Stimulated activated CD8-positive, alpha-beta memory T cell treated with anti-CD3 and anti-CD28 coated beads, Interleukin-4, amount 100 ng/mL, for 4 hours (primary cell): ENCODE results near the gene LAMA5.

Experiments
- DNase-seq, 2 donors: peaks; one replicate each; pipeline ENCODE4 v3.0.0-alpha.2; 2020; ENCODE audit warnings: low read depth in 2 of 2, low spot score in 1 of 2

LAMA5 gene

DNA sequence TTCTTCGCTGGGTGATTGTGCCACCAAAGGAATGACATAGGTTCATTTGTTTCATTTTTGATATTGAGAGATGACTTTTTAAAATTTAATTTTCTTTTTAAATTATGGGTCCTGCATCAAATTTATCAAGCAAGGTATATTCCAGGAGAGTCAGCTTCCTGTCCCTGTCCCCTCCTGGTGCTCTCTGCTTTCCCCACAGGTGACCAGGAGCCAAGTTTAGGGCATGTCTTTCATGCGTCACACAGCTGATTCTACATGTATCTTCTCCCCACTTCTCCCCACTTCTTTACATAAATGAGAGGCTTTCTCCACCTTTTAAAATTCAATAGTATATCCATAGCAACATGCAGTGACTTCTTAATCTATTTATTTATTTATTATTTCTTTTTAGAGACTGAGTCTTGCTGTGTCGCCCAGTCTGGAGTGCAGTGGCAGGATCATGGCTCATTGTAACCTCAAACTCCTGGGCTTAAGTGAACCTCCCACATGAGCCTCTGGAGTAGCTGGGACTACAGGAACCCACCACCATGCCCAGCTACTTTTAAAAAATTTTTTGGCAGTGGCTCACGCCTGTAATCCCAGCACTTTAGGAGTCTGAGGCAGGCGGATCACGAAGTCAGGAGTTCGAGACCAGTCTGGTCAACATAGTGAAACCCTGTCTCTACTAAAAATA lies 98.7 kb downstream of the LAMA5 start:
- no peak for DNase-seq

DNA sequence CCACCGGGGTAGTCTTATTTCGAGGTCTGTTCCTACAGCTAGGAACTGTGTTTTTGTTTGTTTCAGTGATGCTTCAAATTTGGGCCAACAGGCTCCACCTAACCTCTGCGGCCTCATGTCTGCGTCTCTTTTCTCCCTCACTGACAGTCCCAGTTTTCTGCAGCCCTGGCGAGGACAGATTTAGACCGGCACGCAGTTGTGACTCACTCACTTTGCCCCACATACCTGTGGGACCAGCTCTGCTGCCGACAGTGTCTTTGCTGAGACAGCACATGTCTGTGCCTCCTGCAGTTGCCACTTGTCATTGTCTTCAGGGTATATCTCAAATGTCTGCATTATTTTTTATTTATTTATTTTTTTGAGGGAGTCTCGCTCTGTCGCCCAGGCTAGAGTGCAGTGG lies 99.6 kb downstream of the LAMA5 start:
- DNase-seq, result no peak

DNA sequence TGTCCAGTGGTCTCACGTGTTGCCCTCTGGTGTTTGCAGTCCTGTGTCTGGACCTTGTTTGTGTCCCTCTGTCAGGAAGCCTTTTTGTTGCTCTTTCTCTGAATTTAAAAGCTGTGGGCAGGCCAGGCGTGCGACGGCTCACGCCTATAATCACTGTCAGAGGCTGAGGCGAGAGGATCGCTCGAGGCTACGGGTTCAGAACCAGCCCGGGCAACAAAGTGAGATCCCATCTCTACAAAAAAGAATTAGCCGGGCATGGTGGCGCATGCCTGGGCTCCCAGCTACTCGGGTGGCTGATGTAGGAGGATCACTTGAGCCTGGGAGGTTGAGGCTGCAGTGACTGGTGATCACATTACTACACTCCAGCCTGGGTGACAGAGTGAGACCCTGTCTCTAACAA lies 100.3 kb downstream of the LAMA5 start:
- DNase-seq, result no peak

DNA sequence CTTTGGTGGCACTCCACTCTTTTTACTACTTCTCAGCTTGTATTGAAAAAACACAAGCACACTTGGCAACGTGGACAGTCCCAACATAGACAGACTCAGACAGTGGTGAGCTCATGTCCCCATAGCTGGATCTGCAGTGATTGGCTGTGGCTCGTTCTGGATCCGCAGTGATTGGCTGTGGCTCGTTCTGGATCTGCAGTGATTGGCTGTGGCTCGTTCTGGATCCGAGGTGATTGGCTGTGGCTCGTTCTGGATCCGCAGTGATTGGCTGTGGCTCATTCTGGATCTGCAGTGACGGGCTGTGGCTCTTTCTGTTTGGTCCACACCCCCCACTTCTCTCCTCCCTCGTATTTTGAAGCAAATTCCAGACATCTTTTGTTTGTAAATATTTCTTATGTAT lies 100.8 kb downstream of the LAMA5 start:
- no peak for DNase-seq

DNA sequence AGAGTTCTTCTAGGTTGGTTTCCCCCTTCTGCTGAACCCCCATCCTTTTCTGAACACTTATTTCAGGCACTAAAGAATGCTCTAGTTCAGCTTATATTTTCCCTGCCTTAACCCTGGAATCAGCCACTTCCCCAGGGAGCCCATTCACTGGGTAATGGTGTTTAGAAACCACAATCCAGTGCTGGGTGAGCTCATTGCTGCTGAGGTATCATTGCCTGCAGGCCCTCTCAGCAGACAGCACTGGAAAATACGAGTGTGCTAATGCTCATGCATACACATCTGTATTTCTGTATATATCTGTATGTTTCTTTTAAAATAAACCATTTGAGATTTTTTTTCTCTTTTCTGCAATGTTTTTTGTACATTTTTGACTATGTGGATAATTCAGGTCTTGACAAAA lies 101.7 kb downstream of the LAMA5 start:
- no peak for DNase-seq

DNA sequence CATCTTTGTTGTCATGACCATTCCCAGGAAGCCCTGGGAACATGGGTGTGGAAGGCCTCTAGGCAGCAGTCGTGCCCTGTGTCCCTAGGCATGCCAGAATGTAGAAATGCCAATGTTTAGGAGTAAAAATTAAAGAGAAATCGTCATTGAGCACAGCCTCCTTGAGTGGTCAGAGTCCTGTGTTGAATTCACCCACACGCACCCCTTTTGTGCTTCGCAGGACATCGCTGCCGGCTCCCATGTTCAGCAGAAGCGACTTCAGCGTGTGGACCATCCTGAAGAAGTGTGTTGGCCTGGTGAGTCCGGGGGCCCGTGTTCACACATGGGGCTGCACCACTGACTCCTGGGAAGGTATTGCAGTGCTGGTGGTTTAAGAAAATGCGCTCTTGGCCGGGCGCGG lies 103.7 kb downstream of the LAMA5 start:
- DNase-seq, result no peak

DNA sequence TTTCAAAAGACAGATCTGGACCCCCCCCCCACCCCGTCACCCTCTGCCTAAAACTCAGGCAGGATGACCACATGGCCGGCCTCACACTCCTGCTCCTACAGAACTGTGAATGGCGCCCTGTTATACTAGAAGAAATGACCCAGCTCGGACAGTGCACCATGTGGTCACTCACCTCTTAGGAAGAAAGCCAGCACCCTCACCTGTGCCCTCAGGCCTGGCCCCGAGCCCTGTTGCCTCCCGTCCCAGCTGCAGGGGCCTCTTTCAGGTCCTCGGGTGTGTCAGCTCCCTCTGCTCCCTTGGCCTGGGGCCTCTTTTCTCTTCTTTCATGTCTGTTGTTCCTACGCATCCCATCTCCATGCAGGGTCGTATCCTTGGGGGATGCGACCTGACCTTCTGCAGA lies 105.0 kb downstream of the LAMA5 start:
- DNase-seq, result no peak

DNA sequence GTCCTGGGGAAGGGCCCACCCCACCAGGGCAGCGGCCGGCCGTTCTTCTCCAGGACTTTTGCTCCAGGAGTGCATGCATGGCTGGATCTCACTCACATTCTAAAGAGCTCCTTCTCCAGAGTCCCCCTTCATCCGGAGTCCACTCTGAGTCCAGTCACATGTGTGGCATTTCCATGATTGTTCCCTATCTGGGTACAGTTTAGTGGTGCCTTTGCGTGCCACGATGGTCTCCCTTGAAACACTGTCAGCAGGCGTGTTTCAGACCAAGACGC lies 107.9 kb downstream of the LAMA5 start:
- DNase-seq, result no peak
